ENCODE measurements around the gene FAM20C. TPM values are rescaled to one million over a fixed set of nuclear protein-coding genes. Genes with fewer than 3 reads are reported as not detected.
"Not testable (repeated sequence)": the region's sequence is repeated elsewhere in the genome, so short reads cannot be mapped to it uniquely, and the experiment has no call there.

Gene FAM20C
- total RNA-seq, 2 experiments from 2014 or later: 2.6 to 4.1 TPM

DNA sequence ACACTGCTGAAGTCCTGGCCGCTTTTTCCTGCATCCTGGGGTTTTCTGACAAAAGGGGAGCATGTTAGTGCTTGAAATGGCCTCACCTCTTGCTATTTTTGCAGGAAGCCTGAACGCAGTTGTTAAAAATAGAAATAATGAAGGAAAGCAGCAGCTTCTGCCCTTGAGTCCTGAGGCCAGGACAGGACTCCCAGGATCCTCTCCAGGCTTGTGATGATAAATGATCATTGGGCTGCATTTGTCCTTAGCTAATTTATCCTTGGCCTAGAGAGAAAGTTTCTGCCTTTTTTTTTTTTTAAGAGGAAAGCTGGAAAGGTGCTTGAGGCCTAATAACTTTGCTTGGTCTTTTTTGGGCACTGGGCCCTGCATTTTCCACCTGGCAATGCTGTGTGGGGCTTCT is 17.7 kb upstream of the FAM20C start:
- Mint-ChIP-seq H3K27me3 (no peaks in the 10 kb centered on the region), H3K9me3 (no peaks in the 10 kb centered on the region), H3K4me3 (no peak overlapping the region), H3K36me3 (no peaks in the 10 kb centered on the region), H3K27ac (no peak overlapping the region), H3K4me1 (no peaks in the 10 kb centered on the region)
- DNase-seq (no peak), ATAC-seq (ENCODE audit: low read depth) (no peak)
- POLR2A ChIA-PET: no interaction called here

DNA sequence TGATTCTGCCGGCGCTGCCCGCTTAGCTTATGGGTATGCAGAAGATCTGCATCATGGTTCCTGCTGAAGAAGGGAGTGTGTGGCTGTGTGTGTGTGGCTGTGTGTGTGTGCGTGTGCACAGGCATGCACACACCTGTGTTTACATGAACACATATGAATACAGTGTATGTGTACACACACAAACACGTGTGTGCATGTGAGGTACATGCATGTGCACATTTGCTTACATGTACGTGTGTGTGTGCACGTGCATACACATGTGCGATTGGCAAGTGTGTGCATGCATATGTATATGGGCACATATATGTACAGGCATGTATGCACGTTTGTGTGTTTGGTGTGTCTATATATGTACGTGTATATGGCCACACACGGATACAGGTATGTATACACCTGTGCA is 16.4 kb upstream of the FAM20C start:
- no peaks in the 10 kb centered on the region for H3K27me3 Mint-ChIP-seq
- no peaks in the 10 kb centered on the region for H3K4me1 Mint-ChIP-seq
- H3K4me3 Mint-ChIP-seq: no peak overlapping the region
- POLR2A ChIA-PET: no interaction called here
- no peaks in the 10 kb centered on the region for H3K36me3 Mint-ChIP-seq
- DNase-seq (no peak), ATAC-seq (ENCODE audit: low read depth) (no peak)
- no peaks in the 10 kb centered on the region for H3K9me3 Mint-ChIP-seq
- H3K27ac Mint-ChIP-seq: no peak overlapping the region

DNA sequence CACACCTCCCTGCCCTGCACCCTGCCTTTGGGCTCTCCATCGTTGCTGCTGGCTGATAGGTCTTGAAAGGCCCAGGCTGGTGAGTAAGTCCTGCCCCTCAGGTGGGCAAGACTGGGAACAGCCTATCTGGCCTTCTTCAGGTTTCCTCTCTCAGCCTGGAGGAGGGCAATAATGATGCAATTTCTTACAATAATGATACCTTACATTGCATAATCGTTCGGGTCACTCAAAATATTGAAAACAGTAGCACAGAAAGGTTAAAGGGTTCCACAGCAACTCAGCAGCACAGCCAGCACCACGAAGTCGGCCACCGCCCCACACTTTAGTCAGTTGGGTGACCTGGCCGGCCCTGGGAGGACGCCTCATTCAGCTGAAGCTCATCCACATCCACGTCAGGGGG is 16.0 kb upstream of the FAM20C start:
- ATAC-seq (ENCODE audit: low read depth) (no peak), DNase-seq (no peak)
- no peaks in the 10 kb centered on the region for H3K36me3 Mint-ChIP-seq
- H3K27me3 Mint-ChIP-seq: no peaks in the 10 kb centered on the region
- H3K4me3 Mint-ChIP-seq: no peak overlapping the region
- no peaks in the 10 kb centered on the region for H3K9me3 Mint-ChIP-seq
- no peaks in the 10 kb centered on the region for H3K4me1 Mint-ChIP-seq
- POLR2A ChIA-PET: no interaction called here
- H3K27ac Mint-ChIP-seq: no peak overlapping the region

DNA sequence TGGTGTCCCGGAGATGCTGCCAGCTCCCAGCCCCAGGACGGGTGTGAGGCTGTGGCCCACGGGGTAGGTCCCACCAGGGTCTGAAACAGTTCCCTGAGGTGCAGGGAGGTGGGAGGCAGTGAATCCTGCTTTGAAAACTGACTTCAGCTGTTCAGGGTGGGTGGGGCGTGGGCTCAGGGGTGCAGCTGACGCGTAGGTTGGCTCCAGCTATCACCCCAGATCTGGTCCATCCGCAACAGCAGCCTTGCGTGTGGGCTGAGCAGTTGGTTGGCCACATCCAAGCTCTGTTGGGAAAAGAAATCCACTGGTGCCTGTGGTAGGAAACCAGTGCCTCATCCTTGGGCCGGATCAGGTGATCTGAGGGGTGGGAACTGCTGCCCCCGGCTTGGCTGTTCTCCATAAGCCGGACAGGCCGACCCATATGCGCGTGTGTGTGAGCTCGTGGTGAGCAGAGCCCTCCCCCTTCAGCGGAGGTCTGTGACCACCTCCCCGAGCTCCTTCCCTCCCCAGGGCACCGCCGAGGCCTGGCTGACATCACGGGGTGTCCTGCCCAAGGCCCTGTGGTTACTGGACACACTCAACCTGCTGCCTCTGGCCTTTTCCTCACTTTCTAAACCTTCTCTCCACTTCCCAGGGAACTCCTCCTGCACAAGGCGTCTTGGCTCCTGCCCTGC is 15.4 kb upstream of the FAM20C start:
- DNase-seq (no peak), ATAC-seq (ENCODE audit: low read depth) (no peak)
- Mint-ChIP-seq H3K9me3 (no peaks in the 10 kb centered on the region), H3K4me1 (no peaks in the 10 kb centered on the region), H3K36me3 (no peaks in the 10 kb centered on the region), H3K4me3 (no peak overlapping the region), H3K27me3 (no peaks in the 10 kb centered on the region), H3K27ac (no peak overlapping the region)
- POLR2A ChIA-PET: no interaction called here

DNA sequence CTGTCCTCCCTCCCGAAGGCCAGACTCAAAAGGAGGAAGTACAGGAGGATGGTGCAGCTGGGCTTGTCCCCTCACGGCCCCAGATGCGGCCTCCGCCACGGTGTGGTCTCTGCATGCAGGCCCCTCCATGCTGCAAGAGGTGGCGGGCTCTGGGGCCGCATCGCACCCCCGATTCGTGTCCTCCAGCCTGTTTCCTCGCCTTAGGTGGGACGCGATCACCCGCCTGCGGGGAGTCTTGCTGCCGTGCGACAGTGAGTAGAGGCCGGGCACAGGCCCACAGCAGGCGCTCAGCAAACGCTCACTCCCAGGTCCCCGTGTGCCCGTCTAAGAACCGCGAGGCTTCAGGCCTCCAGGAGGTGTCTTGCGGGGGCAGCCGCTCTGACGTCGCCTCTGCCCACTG is 13.9 kb upstream of the FAM20C start:
- POLR2A ChIA-PET: no interaction called here
- ATAC-seq (ENCODE audit: low read depth): no peak
- no peaks in the 10 kb centered on the region for H3K9me3 Mint-ChIP-seq
- H3K4me3 Mint-ChIP-seq: no peak overlapping the region
- no peak for DNase-seq
- no peak overlapping the region for H3K27ac Mint-ChIP-seq
- H3K27me3 Mint-ChIP-seq: no peaks in the 10 kb centered on the region
- H3K36me3 Mint-ChIP-seq: no peaks in the 10 kb centered on the region
- H3K4me1 Mint-ChIP-seq: no peaks in the 10 kb centered on the region

DNA sequence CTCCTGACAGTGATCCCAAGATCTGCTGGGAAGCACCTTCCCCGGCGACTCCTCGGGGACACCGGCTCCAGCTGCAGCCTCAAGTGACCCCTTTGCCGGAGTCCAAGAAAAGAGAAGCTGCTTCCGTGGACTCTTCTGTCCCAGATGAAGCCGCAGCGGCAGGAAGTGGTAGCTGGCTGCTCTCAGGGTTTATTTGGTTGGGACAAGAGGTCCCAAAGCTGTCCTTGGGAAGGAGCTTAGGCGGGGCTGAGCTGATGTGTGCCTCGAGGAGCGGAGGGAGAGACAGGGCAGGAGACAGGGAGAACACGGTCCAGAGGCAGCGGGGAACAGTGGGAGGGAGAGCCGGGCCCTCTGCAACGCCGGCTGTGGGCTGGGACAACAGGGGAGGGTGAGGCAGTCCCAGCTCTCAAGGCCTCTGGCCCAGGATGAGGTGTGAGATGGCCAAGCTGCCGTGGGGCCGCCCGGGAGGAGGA is 13.1 kb upstream of the FAM20C start:
- no peaks in the 10 kb centered on the region for H3K36me3 Mint-ChIP-seq

DNA sequence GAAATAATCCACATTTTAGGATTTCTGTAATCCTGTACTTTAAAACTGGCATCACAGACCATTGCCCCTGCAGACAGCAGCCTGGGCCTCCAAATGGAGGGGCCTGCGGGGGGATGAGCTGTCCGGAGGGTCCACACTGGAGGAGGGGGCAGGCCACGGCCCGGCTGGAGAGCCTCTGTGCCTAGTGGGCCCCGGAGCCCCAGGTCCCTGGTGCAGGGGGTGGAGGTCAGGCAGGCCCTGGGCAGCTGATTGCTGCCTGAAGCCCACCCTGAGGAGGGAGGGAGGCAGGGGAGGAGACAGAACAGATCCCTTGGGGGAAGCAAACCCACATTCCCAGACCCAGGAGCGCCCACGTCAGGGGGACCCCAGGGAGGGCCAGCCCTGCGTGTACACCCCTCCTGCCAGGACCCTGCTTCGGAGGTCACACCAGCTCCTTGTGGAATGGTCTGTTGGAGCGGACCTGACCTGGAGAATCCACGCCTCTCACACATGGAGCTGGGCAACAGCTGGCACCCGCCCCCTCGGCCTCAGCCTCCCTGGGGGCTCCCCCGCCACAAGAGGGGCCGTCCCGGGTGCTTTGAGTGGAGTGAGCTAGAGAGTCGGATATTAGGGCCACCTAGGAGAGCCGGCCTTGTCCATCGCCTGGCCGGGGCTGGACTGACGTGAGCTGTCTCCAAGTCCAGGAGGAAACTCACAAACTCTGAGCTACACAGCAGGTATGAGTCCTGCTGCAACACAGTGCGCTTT is 12.2 kb upstream of the FAM20C start:
- no peak overlapping the region for H3K4me3 Mint-ChIP-seq
- H3K27me3 Mint-ChIP-seq: no peaks in the 10 kb centered on the region
- POLR2A ChIA-PET: no interaction called here
- no peak for ATAC-seq (ENCODE audit: low read depth)
- H3K36me3 Mint-ChIP-seq: no peaks in the 10 kb centered on the region
- H3K27ac Mint-ChIP-seq: no peak overlapping the region
- H3K9me3 Mint-ChIP-seq: no peaks in the 10 kb centered on the region
- no peak for DNase-seq
- H3K4me1 Mint-ChIP-seq: no peaks in the 10 kb centered on the region

More for the DNA sequence above, 13.1 kb upstream of the FAM20C start:
- POLR2A ChIA-PET: no interaction called here
- DNase-seq: no peak
- Mint-ChIP-seq H3K4me1 (no peaks in the 10 kb centered on the region), H3K9me3 (no peaks in the 10 kb centered on the region), H3K4me3 (no peak overlapping the region), H3K27me3 (no peaks in the 10 kb centered on the region), H3K27ac (no peak overlapping the region)
- ATAC-seq (ENCODE audit: low read depth): no peak

DNA sequence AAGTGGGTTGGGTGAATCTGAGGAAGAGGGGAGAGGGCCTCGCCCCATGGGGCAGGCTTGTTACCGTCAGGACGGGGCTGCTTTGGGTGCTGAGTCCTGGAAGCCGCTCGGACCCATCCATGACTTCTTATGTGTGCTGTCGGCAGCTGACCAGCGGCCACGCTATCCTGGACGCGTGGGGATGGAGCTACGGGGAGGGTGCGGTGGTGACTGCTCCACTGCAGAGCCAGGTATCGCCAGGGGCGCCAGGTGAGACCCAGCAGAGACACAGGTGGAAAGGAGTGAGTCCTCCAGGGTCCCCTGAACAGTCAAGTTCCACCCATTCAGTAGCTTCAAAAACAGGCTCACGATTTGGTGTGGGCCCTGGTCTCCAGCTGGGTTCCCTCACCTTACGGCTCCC is 10.6 kb upstream of the FAM20C start:
- Mint-ChIP-seq H3K36me3 (no peaks in the 10 kb centered on the region), H3K4me3 (no peak overlapping the region), H3K27ac (no peak overlapping the region), H3K9me3 (no peaks in the 10 kb centered on the region), H3K4me1 (no peaks in the 10 kb centered on the region), H3K27me3 (no peaks in the 10 kb centered on the region)
- DNase-seq (no peak), ATAC-seq (ENCODE audit: low read depth) (no peak)
- POLR2A ChIA-PET: no interaction called here

DNA sequence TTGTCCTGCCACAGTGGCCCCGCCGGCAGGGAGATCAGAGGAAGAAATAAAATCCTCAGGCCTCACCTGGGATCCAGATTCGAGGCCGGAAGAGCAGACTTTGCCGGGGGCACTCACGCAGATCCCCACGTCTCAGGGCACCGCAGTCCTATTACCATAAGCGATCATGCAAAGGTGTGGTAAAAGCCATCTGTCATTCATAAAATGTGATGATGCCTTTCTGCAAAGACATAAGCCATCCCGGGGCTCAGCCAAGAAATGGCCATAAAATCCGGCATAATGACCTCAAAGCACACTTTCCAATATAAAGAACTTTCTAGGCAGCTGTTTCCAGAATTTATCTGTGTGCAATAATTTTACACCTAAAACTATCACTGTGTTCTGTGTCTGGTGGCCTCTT is 9.9 kb upstream of the FAM20C start:
- H3K4me1 Mint-ChIP-seq; ATAC-seq (ENCODE audit: low read depth); H3K4me3 Mint-ChIP-seq; POLR2A ChIA-PET; DNase-seq; H3K9me3 Mint-ChIP-seq; H3K36me3 Mint-ChIP-seq; H3K27ac Mint-ChIP-seq; H3K27me3 Mint-ChIP-seq: not testable (repeated sequence)

DNA sequence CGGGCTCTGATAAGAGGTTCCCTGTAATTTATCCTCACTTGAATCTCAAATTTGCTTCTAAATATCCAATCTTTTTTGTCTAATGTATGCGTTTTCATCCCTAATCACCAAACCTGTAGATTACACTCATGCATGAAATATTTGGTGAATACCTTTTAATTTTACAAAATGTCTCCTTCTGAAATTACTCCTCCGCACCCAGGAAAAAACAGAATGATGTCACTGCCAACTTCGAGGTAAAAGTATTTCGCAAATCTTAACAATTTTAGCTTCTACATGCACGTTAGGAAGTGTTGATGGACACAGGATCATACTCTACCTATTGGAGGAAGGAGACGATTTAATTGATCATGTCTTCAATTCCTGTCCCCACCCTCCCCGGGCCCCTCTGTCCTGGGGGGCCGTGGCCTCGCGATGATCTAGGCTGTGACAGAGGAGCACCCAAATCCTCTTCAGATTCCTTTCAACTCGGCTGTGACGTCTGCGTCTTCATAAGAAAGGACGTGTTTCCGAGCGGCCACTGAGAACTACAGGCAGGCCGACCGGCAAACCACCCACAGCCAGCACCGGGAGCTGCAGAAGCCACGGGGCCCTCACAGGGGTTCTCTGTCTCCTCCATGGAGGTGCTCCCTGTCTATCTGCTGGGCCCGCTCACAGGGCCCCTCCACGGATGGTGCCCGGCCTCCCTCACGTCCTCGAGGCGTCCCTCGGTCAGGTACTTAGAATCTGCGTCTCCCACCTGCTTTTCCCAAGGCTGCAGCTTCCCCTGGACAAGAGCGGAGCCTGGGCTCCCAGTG is 8.7 kb upstream of the FAM20C start:
- POLR2A ChIA-PET: no interaction called here
- no peak overlapping the region for H3K4me3 Mint-ChIP-seq
- H3K27me3 Mint-ChIP-seq: no peaks in the 10 kb centered on the region
- no peaks in the 10 kb centered on the region for H3K36me3 Mint-ChIP-seq
- DNase-seq (no peak), ATAC-seq (ENCODE audit: low read depth) (no peak)
- H3K4me1 Mint-ChIP-seq: no peaks in the 10 kb centered on the region
- H3K27ac Mint-ChIP-seq: no peak overlapping the region
- no peaks in the 10 kb centered on the region for H3K9me3 Mint-ChIP-seq

DNA sequence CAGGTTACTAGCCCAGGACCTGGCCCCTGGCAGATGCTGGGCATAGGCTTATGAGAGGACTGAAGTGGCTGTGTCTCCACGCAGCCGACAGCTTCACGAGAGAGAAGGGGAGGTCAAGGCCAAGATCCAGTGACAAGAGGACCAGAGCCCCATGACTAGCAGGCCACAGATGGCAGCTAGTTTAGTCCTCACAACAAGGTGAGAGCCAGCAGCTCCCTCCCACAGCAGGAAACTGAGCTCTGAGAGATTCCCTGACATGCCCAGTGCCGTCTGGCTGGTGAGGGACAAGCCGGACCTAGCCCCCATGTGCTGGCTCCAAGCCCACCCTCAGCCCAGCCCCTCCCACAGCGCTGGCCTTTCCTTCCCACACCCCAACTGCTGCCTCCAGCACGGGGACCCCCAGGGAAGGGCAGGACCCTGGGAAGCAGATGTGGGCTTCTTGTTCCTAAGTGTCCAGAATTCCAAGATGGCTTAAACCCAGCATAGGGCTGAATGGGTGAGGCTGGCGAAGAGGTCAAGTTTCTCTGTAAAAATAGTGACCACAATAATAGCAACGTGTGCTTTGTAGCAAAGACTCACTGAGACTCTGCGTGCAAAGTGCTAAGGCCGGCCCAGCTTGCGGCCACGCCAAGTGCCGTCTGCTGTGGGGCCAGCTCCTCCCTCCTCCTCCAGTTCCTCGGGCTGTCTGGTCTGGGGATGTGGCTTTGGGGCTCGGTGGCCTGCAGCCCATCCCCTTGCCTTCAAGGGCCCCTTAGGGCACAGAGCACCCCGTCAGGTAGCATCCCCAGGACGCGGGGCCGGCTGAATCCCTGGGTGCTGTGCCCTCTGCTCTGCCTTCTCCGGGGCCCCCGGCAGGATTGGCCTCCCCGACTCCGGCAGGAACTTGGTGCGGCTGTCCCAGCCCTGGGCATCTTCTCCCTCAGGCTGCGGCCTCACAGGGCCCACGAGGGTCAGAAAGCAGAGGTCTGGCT is 7.8 kb upstream of the FAM20C start:
- Mint-ChIP-seq H3K27ac (no peak overlapping the region), H3K36me3 (no peaks in the 10 kb centered on the region), H3K27me3 (no peaks in the 10 kb centered on the region), H3K4me1 (no peaks in the 10 kb centered on the region), H3K4me3 (no peak overlapping the region), H3K9me3 (no peaks in the 10 kb centered on the region)
- ATAC-seq (ENCODE audit: low read depth) (no peak), DNase-seq (no peak)
- POLR2A ChIA-PET: no interaction called here

DNA sequence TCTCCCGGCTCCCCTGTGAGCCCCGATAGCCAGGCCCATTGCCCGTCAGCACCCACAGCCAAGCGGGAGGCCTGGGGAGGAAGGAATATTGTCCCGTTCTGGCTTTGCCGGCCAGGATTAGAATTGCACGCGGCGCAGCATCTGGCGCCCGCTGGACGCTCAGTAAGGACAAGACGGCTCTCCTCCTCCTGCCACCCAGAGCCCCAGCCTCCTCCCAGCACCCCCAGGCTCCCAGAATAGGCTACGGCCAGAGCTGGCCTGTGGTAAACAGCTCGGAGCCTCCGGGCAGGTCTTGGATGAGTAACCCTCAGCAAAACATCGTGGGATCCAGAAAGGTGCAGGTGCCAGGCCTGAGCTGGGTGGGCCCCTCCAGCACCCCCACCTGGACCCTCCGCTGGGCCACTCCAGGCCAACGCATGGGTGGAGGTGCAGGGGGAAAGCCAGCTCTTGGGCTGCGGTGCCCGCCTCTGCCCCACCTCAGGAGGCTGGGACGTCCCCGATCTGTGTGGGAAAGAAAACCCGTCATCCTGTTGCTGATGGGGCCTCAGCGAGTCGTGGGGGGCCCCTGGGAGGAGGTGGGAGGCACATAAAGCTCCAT is 5.8 kb upstream of the FAM20C start:
- H3K4me3 Mint-ChIP-seq: no peak overlapping the region

More for the DNA sequence above, 5.8 kb upstream of the FAM20C start:
- Mint-ChIP-seq H3K27ac (no peak overlapping the region), H3K36me3 (no peaks in the 10 kb centered on the region), H3K9me3 (no peaks in the 10 kb centered on the region), H3K4me1 (peaks cover 2% of the 10 kb centered on the region), H3K27me3 (peaks cover 17% of the 10 kb centered on the region)
- ATAC-seq (ENCODE audit: low read depth): no peak
- POLR2A ChIA-PET: no interaction called here
- no peak for DNase-seq

All from activated naive CD8-positive, alpha-beta T cell treated with anti-CD3 and anti-CD28 coated beads, Interleukin-2, amount 10 ng/mL, durations not matched to agents 7 days and 5 days (primary cell).